Ishikawa (cell line): ENCODE results near the gene TMEM41B.

Experiments used
- CEBPB ChIP-seq: IDR thresholded peaks from 2 replicates; pipeline ENCODE4 v1.6.1; 2012
- CREB1 ChIP-seq: IDR thresholded peaks from 2 replicates; pipeline ENCODE4 v1.6.1; 2012; ENCODE audit warnings: low read depth
- EGR1 ChIP-seq: IDR thresholded peaks from 2 replicates; pipeline ENCODE4 v1.6.1; 2012
- EP300 ChIP-seq: IDR thresholded peaks from 2 replicates; pipeline ENCODE4 v1.6.1; 2012; ENCODE audit warnings: borderline replicate concordance
- FOXM1 ChIP-seq: IDR thresholded peaks from 2 replicates; pipeline ENCODE4 v1.6.1; 2012; ENCODE audit warnings: low read depth, borderline replicate concordance
- MAX ChIP-seq: IDR thresholded peaks from 2 replicates; pipeline ENCODE4 v1.6.1; 2012
- NFIC ChIP-seq: IDR thresholded peaks from 2 replicates; pipeline ENCODE4 v1.6.1; 2012
- RAD21 ChIP-seq: IDR thresholded peaks from 2 replicates; pipeline ENCODE4 v1.6.1; 2012; ENCODE audit warnings: low read depth
- TAF1 ChIP-seq: IDR thresholded peaks from 2 replicates; pipeline ENCODE4 v1.6.1; 2012; ENCODE audit warnings: low read depth, mild to moderate bottlenecking
- TCF12 ChIP-seq: IDR thresholded peaks from 2 replicates; pipeline ENCODE4 v1.6.1; 2012; ENCODE audit warnings: low read depth
- TEAD4 ChIP-seq: IDR thresholded peaks from 2 replicates; pipeline ENCODE4 v1.6.1; 2012
- USF1 ChIP-seq: IDR thresholded peaks from 2 replicates; pipeline ENCODE4 v1.6.1; 2012
- YY1 ChIP-seq: IDR thresholded peaks from 2 replicates; pipeline ENCODE4 v1.6.1; 2012; ENCODE audit warnings: low read depth
- ZBTB7A ChIP-seq: IDR thresholded peaks from 2 replicates; pipeline ENCODE4 v1.6.1; 2012; ENCODE audit warnings: low read depth
- TF ChIP-seq, protein P1 (sequence below): IDR thresholded peaks from 2 replicates; pipeline ENCODE4 v1.6.1; 2012; ENCODE audit warnings: low read depth, mild to moderate bottlenecking

Gene TMEM41B

GRCh38 chr11:9267680-9268079, 46.7 kb downstream of the TMEM41B start:
- TF ChIP-seq CREB1 (no peak), TEAD4 (no peak)

DNA sequence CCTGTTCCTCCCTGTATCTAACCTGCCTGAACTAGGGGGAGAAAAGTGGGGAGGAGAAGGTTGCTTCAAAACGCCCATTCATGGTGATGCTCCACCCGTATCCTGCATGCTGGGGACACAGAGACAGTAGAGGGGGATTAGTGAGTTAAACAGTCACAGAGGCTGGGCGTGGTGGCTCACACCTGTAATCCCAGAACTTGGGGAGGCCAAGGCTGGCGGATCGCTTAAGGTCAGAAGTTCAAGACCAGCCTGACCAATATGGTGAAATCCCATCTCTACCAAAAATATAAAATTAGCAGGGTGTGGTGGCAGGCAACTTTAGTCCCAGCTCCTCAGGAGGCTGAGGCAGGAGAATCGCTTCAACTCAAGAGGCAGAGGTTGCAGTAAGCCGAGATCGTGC, 47.5 kb downstream of the TMEM41B start:
- TF ChIP-seq TEAD4 (no peak), YY1 (no peak), TCF12 (no peak), NFIC (no peak), EGR1 (no peak), CEBPB (no peak), MAX (no peak), ZBTB7A (no peak), RAD21 (no peak), CREB1 (no peak), USF1 (no peak), FOXM1 (no peak), TAF1 (no peak), EP300 (no peak)
- TF ChIP-seq, protein P1, sequence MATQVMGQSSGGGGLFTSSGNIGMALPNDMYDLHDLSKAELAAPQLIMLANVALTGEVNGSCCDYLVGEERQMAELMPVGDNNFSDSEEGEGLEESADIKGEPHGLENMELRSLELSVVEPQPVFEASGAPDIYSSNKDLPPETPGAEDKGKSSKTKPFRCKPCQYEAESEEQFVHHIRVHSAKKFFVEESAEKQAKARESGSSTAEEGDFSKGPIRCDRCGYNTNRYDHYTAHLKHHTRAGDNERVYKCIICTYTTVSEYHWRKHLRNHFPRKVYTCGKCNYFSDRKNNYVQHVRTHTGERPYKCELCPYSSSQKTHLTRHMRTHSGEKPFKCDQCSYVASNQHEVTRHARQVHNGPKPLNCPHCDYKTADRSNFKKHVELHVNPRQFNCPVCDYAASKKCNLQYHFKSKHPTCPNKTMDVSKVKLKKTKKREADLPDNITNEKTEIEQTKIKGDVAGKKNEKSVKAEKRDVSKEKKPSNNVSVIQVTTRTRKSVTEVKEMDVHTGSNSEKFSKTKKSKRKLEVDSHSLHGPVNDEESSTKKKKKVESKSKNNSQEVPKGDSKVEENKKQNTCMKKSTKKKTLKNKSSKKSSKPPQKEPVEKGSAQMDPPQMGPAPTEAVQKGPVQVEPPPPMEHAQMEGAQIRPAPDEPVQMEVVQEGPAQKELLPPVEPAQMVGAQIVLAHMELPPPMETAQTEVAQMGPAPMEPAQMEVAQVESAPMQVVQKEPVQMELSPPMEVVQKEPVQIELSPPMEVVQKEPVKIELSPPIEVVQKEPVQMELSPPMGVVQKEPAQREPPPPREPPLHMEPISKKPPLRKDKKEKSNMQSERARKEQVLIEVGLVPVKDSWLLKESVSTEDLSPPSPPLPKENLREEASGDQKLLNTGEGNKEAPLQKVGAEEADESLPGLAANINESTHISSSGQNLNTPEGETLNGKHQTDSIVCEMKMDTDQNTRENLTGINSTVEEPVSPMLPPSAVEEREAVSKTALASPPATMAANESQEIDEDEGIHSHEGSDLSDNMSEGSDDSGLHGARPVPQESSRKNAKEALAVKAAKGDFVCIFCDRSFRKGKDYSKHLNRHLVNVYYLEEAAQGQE = no peak

- TF ChIP-seq TCF12 = no peak
- TF ChIP-seq ZBTB7A = no peak
- no peak for TF ChIP-seq TEAD4
- no peak for TF ChIP-seq CREB1
- TF ChIP-seq MAX = no peak
- TF ChIP-seq, protein P1 = no peak
- no peak for TF ChIP-seq CEBPB
- TF ChIP-seq USF1 = no peak
- TF ChIP-seq TAF1 = no peak
- no peak for TF ChIP-seq NFIC
- TF ChIP-seq RAD21 = no peak
- TF ChIP-seq FOXM1 = no peak
- TF ChIP-seq YY1 = no peak
- no peak for TF ChIP-seq EGR1
- no peak for TF ChIP-seq EP300
Measured at GRCh38 chr11:9266132-9266736, 48.2 kb downstream of the TMEM41B start.

DNA sequence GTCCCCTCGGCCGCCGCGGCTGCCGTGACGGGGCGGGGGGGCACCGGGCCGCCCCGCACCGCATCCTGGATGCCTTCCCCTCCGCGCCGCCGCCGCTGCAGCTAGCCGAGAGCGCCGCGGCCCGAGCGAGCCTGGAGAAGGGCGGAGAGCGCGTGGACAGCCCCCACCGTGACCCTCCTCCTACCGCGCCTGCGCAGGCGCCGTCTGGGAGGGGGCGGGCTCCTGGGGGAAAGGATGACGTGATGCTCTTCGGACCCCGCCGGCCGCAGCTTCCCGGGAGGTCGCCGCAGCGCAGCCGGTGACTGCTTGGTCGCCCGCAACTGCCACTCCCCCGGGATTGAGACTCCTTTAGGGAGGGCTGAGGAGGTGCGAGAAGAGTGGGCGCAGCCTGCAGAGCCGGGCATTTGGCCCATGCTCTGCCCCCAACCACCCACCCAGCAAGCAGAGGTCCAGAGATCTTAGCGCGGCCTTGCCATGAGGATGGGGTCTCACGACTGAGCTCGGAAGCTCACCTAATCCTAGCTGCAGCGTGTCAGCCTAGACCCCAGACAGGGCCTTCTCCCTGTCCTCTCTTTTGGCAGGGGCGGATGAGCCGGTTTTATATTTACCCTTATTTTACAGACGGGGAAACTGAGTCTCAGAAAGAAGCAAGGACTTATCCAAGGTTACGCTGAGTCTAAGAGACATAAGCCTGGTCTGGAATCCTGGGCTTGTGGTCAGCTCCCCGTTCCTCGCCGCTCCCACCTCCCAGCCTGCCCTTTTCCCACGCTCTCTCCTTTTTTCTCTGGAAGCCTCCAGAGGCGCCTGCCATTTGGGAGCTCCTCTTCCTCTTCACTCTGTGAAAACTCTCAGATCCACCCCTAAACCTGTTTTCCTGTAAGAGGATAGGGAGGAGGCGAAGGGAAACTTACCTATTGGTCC, 48.9 kb downstream of the TMEM41B start, which contains the start of gene DENND5A:
DENND5A (minus strand) TSS at position 140 of the 921 bp plus-strand sequence. CDS start 281 bp downstream, outside the sequence.
- peak; percentile 34; the same call in 1 of the 2 replicates for TF ChIP-seq ZBTB7A
- TF ChIP-seq RAD21 = peak; percentile 19; the same call in 1 of the 2 replicates
- TF ChIP-seq NFIC = no peak
- peak; percentile 73 for TF ChIP-seq MAX
- no peak for TF ChIP-seq CEBPB

GRCh38 chr11:9264316-9265210, 49.8 kb downstream of the TMEM41B start:
- TF ChIP-seq ZBTB7A (0 out of 2 replicates have a peak, but pooled peaks have one; percentile 64), CEBPB (0 out of 2 replicates have a peak, but pooled peaks have one; percentile 20), NFIC (no peak)
